ENCODE data around the gene AUTS2.

DNA sequence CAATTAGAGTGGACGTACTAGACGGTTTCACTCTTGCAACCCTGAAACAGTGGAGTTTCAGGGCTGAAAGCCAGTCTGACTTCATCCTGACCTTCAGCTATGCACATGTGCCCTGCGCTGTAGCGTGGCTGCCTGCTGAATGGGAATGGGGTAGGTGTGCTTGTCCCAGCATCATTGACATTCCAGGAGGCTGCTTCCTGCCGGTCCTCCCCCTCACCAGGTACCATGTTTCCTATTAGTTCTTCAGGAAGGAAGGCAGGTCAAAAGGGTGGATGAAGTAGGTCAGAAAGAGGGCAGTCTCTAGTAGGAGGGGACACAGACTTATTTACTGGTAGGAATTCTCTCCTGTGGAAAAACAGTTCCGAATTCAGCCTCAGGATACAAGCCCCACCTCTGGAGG lies 981.9 kb downstream of the AUTS2 start:
- TF ChIP-seq, protein P1, sequence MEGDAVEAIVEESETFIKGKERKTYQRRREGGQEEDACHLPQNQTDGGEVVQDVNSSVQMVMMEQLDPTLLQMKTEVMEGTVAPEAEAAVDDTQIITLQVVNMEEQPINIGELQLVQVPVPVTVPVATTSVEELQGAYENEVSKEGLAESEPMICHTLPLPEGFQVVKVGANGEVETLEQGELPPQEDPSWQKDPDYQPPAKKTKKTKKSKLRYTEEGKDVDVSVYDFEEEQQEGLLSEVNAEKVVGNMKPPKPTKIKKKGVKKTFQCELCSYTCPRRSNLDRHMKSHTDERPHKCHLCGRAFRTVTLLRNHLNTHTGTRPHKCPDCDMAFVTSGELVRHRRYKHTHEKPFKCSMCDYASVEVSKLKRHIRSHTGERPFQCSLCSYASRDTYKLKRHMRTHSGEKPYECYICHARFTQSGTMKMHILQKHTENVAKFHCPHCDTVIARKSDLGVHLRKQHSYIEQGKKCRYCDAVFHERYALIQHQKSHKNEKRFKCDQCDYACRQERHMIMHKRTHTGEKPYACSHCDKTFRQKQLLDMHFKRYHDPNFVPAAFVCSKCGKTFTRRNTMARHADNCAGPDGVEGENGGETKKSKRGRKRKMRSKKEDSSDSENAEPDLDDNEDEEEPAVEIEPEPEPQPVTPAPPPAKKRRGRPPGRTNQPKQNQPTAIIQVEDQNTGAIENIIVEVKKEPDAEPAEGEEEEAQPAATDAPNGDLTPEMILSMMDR (IDR thresholded peaks at IDR 0.05): no peak
- no peak for TF ChIP-seq POLR2A (IDR thresholded peaks at IDR 0.05)

Data from thyroid gland (tissue), 4 donors.